Stimulated activated CD4-positive, alpha-beta T cell treated with anti-CD3 and anti-CD28 coated beads, Interleukin-4, amount 100 ng/mL, for 48 hours (primary cell): ENCODE results near the gene JDP2.

ENCODE experiments used
- DNase-seq, 2 donors: peaks; one replicate each; pipeline ENCODE4 v3.0.0-alpha.2; 2020; ENCODE audit warnings: low read depth in 2 of 2

Gene JDP2

GRCh38 chr14:75484711-75485429, 57.0 kb downstream of the JDP2 start:
- DNase-seq, result no peak

- no peak for DNase-seq
These were observed 58.5 kb downstream of the JDP2 start for GRCh38 chr14:75486318-75486717.

GRCh38 chr14:75487155-75487671, 59.4 kb downstream of the JDP2 start:
- no peak for DNase-seq

GRCh38 chr14:75489480-75489837, 61.6 kb downstream of the JDP2 start:
- no peak for DNase-seq

- DNase-seq, result no peak
These were observed 63.7 kb downstream of the JDP2 start for GRCh38 chr14:75491376-75491978.

GRCh38 chr14:75492832-75493591, 65.2 kb downstream of the JDP2 start:
- DNase-seq, result no peak

GRCh38 chr14:75493592-75494087, 65.8 kb downstream of the JDP2 start:
- DNase-seq, result no peak

GRCh38 chr14:75494896-75495295, 67.1 kb downstream of the JDP2 start:
- DNase-seq, result no peak

GRCh38 chr14:75495399-75495798, 67.6 kb downstream of the JDP2 start:
- no peak for DNase-seq

- no peak for DNase-seq
These were observed 68.1 kb downstream of the JDP2 start for GRCh38 chr14:75495882-75496281.

- no peak for DNase-seq
These were observed 68.9 kb downstream of the JDP2 start for GRCh38 chr14:75496755-75497154.

- peak in 1 of 2 donors; percentile 30 for DNase-seq
These were observed 69.4 kb downstream of the JDP2 start for GRCh38 chr14:75497191-75497590.

GRCh38 chr14:75497701-75498100, 69.9 kb downstream of the JDP2 start:
- no peak for DNase-seq

GRCh38 chr14:75499084-75499875, 71.5 kb downstream of the JDP2 start:
- DNase-seq, result no peak

- no peak for DNase-seq
These were observed 73.3 kb downstream of the JDP2 start for GRCh38 chr14:75501080-75501479.

- no peak for DNase-seq
These were observed 76.6 kb downstream of the JDP2 start for GRCh38 chr14:75504411-75504810.

- no peak for DNase-seq
These were observed 79.1 kb downstream of the JDP2 start for GRCh38 chr14:75506930-75507329.

- no peak for DNase-seq
These were observed 82.7 kb downstream of the JDP2 start for GRCh38 chr14:75510547-75510946.

- DNase-seq, result no peak
These were observed 83.4 kb downstream of the JDP2 start for GRCh38 chr14:75511201-75511600.

- no peak for DNase-seq
These were observed 86.3 kb downstream of the JDP2 start for GRCh38 chr14:75513911-75514672.
